Pancreas (tissue), 10 donors: Measurements from ENCODE around the gene SH2D4B. TPM values are rescaled to one million over a fixed set of nuclear protein-coding genes. Genes with fewer than 3 reads are reported as not detected.

Experiments
- ATAC-seq, 4 donors: fragments of 200-7000 bp; cut with Tn5 transposase; one replicate each; pipeline versions ENCODE4 v1.8.0 to v1.9.1; 2020; ENCODE audit warnings: mild to moderate bottlenecking in 4 of 4, moderate library complexity in 4 of 4
- DNase-seq, 6 donors: peaks; one replicate each; pipeline ENCODE4 v3.0.0-alpha.2; 2020
- FAIRE-seq: peaks from 2 replicates; lab custom pipeline; 2012; peaks lifted over from hg19 to GRCh38; lab: Jason Lieb, UNC
- H3K27ac ChIP-seq, 4 donors: fragments of 200-600 bp; sonication (generic); 1 replicate in 3 of 4; 2 replicates in 1 of 4; pipeline versions ENCODE4 v1.5.0 to v1.8.0; 2020
- H3K27me3 ChIP-seq, 4 donors: fragments of 200-600 bp; one replicate each; pipeline ENCODE4 v1.8.0; 2021
- H3K36me3 ChIP-seq, 3 donors: fragments of 200-600 bp; sonication (generic) in 1 of 3; one replicate each; pipeline versions ENCODE4 v1.5.0 to v1.8.0; 2020 to 2021
- H3K4me1 ChIP-seq, 3 donors: fragments of 200-600 bp; one replicate each; pipeline ENCODE4 v1.8.0; 2021
- H3K4me3 ChIP-seq, 4 donors: fragments of 200-600 bp; sonication (generic) in 2 of 4; one replicate each; pipeline versions ENCODE4 v1.5.0 to v1.8.0; 2020 to 2021
- H3K9me3 ChIP-seq, 4 donors: fragments of 200-600 bp; one replicate each; pipeline ENCODE4 v1.8.0; 2021
- CTCF ChIP-seq, 4 donors: fragments of 200-600 bp; sonication (generic) in 3 of 4; IDR thresholded peaks; one replicate each; pipeline versions ENCODE4 v1.5.0 to v1.8.0; 2021; ENCODE audit warnings: antibody characterized with exemption in 4 of 4
- WGBS, 2 donors: extraction: QIAGEN DNeasy Blood & Tissue Kit; methylation state at CpG; one replicate each; pipeline ENCODE4 v1.1.7; 2013; 5-methylcytosine and 5-hydroxymethylcytosine counted together
- intact Hi-C, 3 donors: fragments of 100-400 bp; cut with DNase I; formaldehyde crosslinking; loops; one replicate each; pipeline versions ENCODE4 v1.11.1 to v1.14.2; 2022
- polyA plus RNA-seq, 2 donors: library from polyadenylated mRNA; stranded (reverse); fragments of 200-250 nt; gene quantifications; one replicate each; pipeline ENCODE4 v1.2.3, GENCODE V29; 2013
- total RNA-seq, 6 donors: library from RNA; stranded (reverse); fragmentation: NEBNext Ultra II Directional in 4 of 6; extraction: Animal tissue kit (Norgen Biotek cat#: 25700) in 4 of 6; gene quantifications; one replicate each; pipeline versions ENCODE4 v1.2.1 to v1.2.4, GENCODE V29; 2021 to 2023
- donor health status: healthy with polysubstance abuse.
- donor health status: DM: no; HTN: no; CAD: no; lungs with moderate emphysema.
- donor health status: DM: no; HTN: no; CAD: no.
- donor health status: control.
- donor health status: control.
- donor health status: Bipolar disorder and iron deficiency.
- donor health status: DM: yes; HTN: yes; CAD: no.
- donor health status: DM: no; HTN: no; CAD: no.
- donor health status: DM: no; HTN: no; CAD: no.
- donor health status: DM: yes; HTN: yes; CAD: no.

Gene SH2D4B
- total and polyA plus RNA-seq, 8 donors = 0.02 TPM; not detected in 7

- no peak overlapping the region for H3K4me3 ChIP-seq
- WGBS, 2 donors = 68 to 83% methylated on average over 5 of the region's 5 CpGs
- ATAC-seq = no peak
- no peak for TF ChIP-seq CTCF (IDR thresholded peaks at IDR 0.05)
- H3K4me1 ChIP-seq = no peaks in the 10 kb centered on the region
- H3K27me3 ChIP-seq = no peaks in the 10 kb centered on the region
- H3K36me3 ChIP-seq = no peaks in the 10 kb centered on the region
- H3K9me3 ChIP-seq = no peaks in the 10 kb centered on the region
- no peak for FAIRE-seq
- no peak for DNase-seq
- no peak overlapping the region for H3K27ac ChIP-seq
- intact Hi-C loops = loop anchor here in 1 of 3 donors (10.0 kb wide), 1 partner anchor 243 kb away; no protein-coding TSS in a partner anchor
Observed at GRCh38 chr10:80671847-80672246, 134.1 kb downstream of the SH2D4B start.

DNA sequence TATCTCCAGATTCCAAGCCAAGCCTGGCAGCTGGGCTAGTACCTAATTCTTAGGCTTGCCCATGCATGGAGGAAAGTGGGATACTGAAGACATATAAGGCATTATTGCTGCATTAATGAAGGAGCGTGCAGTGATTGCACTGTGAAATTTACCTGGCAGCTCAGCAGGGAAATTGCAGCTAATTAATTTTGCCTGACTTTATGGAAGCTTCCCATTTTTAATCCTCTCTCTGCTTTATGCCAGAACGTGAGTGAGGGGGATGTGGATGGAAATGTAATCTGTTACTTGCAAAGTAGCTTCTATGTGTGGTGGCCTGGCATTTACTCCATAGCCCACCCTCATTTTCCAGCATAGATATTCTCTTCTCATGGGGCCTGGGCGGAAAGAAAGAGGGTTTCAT, 134.9 kb downstream of the SH2D4B start:
- no peak for TF ChIP-seq CTCF (IDR thresholded peaks at IDR 0.05)
- 73 to 74% methylated on average over 3 of the region's 3 CpGs for WGBS, 2 donors
- ATAC-seq = no peak
- no peaks in the 10 kb centered on the region for H3K4me1 ChIP-seq
- no peak overlapping the region for H3K4me3 ChIP-seq
- DNase-seq = no peak
- no peaks in the 10 kb centered on the region for H3K9me3 ChIP-seq
- no peak overlapping the region for H3K27ac ChIP-seq
- no peaks in the 10 kb centered on the region for H3K27me3 ChIP-seq
- intact Hi-C loops = loop anchor here in 1 of 3 donors (10.0 kb wide), 1 partner anchor 242 kb away; no protein-coding TSS in a partner anchor
- H3K36me3 ChIP-seq = no peaks in the 10 kb centered on the region
- no peak for FAIRE-seq

- ATAC-seq (no peak), FAIRE-seq (no peak), DNase-seq (no peak)
- Histone ChIP-seq H3K9me3 (no peaks in the 10 kb centered on the region), H3K4me1 (no peaks in the 10 kb centered on the region), H3K27ac (no peak overlapping the region), H3K36me3 (no peaks in the 10 kb centered on the region), H3K4me3 (no peak overlapping the region), H3K27me3 (no peaks in the 10 kb centered on the region)
- intact Hi-C loops = loop anchor here in 1 of 3 donors (10.0 kb wide), 1 partner anchor 240 kb away; no protein-coding TSS in a partner anchor
- no peak for TF ChIP-seq CTCF (IDR thresholded peaks at IDR 0.05)
- 40 to 42% methylated on average over 1 of the region's 1 CpG for WGBS, 2 donors
Observed at GRCh38 chr10:80674809-80675208, 137.1 kb downstream of the SH2D4B start.

GRCh38 chr10:80681142-80681541, 143.4 kb downstream of the SH2D4B start:
- H3K9me3 ChIP-seq = no peaks in the 10 kb centered on the region
- H3K4me3 ChIP-seq = no peak overlapping the region
- FAIRE-seq = no peak
- intact Hi-C loops = no loop called here
- no peaks in the 10 kb centered on the region for H3K27me3 ChIP-seq
- no peak for ATAC-seq
- no peaks in the 10 kb centered on the region for H3K4me1 ChIP-seq
- no peaks in the 10 kb centered on the region for H3K36me3 ChIP-seq
- no peak for TF ChIP-seq CTCF (IDR thresholded peaks at IDR 0.05)
- H3K27ac ChIP-seq = no peak overlapping the region
- 61 to 81% methylated on average over 1 of the region's 1 CpG for WGBS, 2 donors
- no peak for DNase-seq

DNA sequence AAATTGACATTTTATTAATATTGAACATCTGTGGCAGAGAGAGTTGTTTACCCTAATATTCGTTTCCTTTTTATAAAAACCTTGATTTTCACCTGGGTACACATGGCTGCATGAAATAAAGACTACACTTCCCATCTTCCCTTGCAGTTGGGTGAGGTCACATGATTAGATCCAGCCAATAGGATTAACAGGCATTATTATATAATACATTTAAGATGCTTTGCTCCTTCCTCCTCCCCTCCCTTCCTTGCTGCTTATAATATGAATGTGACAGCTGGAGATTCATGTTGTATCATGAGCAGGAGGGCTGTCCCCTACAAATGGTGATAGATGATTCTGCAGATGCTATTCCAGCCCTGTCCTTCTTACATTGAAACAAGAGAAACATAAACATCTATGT, 146.6 kb downstream of the SH2D4B start:
- WGBS, 2 donors = 47 to 52% methylated on average over 1 of the region's 1 CpG
- DNase-seq (no peak), ATAC-seq (peak in 1 of 4 donors; percentile 37), FAIRE-seq (no peak)
- Histone ChIP-seq H3K36me3 (no peaks in the 10 kb centered on the region), H3K27ac (no peak overlapping the region), H3K4me3 (no peak overlapping the region), H3K9me3 (no peaks in the 10 kb centered on the region), H3K4me1 (no peaks in the 10 kb centered on the region), H3K27me3 (no peaks in the 10 kb centered on the region)
- TF ChIP-seq CTCF (IDR thresholded peaks at IDR 0.05) = no peak
- intact Hi-C loops = no loop called here
